ENCODE measurements around the gene NDUFAF8. TPM values are rescaled to one million over a fixed set of nuclear protein-coding genes. Genes with fewer than 3 reads are reported as not detected.
A peak's percentile ranks its signal among the peaks of the same experiment; 100 is the strongest.

NDUFAF8 gene
- polyA plus RNA-seq, 4 donors = 25.9 to 39.5 (median 35.7) TPM

- DNase-seq (peak; percentile 53 to 56), FAIRE-seq (no peak)
- Histone ChIP-seq H3K27ac (ENCODE audit: low read depth in 1 of 3, low read length in 2 of 3) (peak overlapping the region in 2 of 3 donors; percentile 35 to 60), H3K27me3 (ENCODE audit: control insufficient read depth in 3 of 3, insufficient read depth in 3 of 3, low read length in 3 of 3) (no peaks in the 10 kb centered on the region), H3K4me1 (ENCODE audit: control insufficient read depth in 3 of 3, insufficient read depth in 2 of 3, low read depth in 1 of 3, low read length in 2 of 3) (peaks cover 0 to 56% (median 5%) of the 10 kb centered on the region in 3 donors), H3K9me3 (ENCODE audit: control insufficient read depth in 2 of 2, insufficient read depth in 1 of 2, low read depth in 1 of 2, low read length in 1 of 2) (no peaks in the 10 kb centered on the region), H3K36me3 (ENCODE audit: control insufficient read depth in 3 of 3, insufficient read depth in 2 of 3, low read depth in 1 of 3, low read length in 3 of 3) (peaks cover 0 to 76% (median 8%) of the 10 kb centered on the region in 3 donors), H3K4me3 (ENCODE audit: low read depth in 1 of 3, low read length in 3 of 3) (no peak overlapping the region)
- 44 to 72% (median 64%) methylated on average over 15 of the region's 15 CpGs for WGBS, 3 donors
Observed at GRCh38 chr17:81252326-81252986, 13.3 kb downstream of the NDUFAF8 start.

DNA sequence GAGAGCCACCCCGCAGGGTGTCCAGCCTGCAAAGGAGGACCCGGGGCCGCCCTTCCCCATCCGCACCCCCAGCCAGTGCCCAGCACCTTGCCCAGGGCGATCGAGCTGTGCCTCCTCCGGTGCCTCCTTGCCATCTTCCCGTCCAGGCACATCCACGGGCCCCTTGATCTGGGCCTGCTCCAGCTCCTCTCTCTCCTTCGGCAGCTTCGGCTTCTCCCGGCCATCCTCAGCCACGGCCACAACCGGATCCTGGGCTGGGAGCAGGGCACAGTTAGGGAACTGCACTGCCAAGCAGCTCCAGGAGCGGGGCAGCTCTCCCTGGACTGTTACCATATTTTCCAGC lies 13.8 kb downstream of the NDUFAF8 start:
- no peak for DNase-seq
- FAIRE-seq = no peak
- Histone ChIP-seq H3K36me3 (ENCODE audit: control insufficient read depth in 3 of 3, insufficient read depth in 2 of 3, low read depth in 1 of 3, low read length in 3 of 3) (peaks cover 0 to 80% (median 8%) of the 10 kb centered on the region in 3 donors), H3K4me1 (ENCODE audit: control insufficient read depth in 3 of 3, insufficient read depth in 2 of 3, low read depth in 1 of 3, low read length in 2 of 3) (peaks cover 0 to 56% (median 5%) of the 10 kb centered on the region in 3 donors), H3K27me3 (ENCODE audit: control insufficient read depth in 3 of 3, insufficient read depth in 3 of 3, low read length in 3 of 3) (no peaks in the 10 kb centered on the region), H3K9me3 (ENCODE audit: control insufficient read depth in 2 of 2, insufficient read depth in 1 of 2, low read depth in 1 of 2, low read length in 1 of 2) (no peaks in the 10 kb centered on the region), H3K4me3 (ENCODE audit: low read depth in 1 of 3, low read length in 3 of 3) (no peak overlapping the region), H3K27ac (ENCODE audit: low read depth in 1 of 3, low read length in 2 of 3) (peak overlapping the region in 1 of 3 donors; percentile 35)
- 39 to 71% (median 43%) methylated on average over 15 of the region's 15 CpGs for WGBS, 3 donors

GRCh38 chr17:81253358-81254131 lies 14.4 kb downstream of the NDUFAF8 start:
- Histone ChIP-seq H3K36me3 (ENCODE audit: control insufficient read depth in 3 of 3, insufficient read depth in 2 of 3, low read depth in 1 of 3, low read length in 3 of 3) (peaks cover 0 to 81% (median 8%) of the 10 kb centered on the region in 3 donors), H3K4me3 (ENCODE audit: low read depth in 1 of 3, low read length in 3 of 3) (no peak overlapping the region), H3K4me1 (ENCODE audit: control insufficient read depth in 3 of 3, insufficient read depth in 2 of 3, low read depth in 1 of 3, low read length in 2 of 3) (peaks cover 0 to 56% (median 5%) of the 10 kb centered on the region in 3 donors), H3K9me3 (ENCODE audit: control insufficient read depth in 2 of 2, insufficient read depth in 1 of 2, low read depth in 1 of 2, low read length in 1 of 2) (no peaks in the 10 kb centered on the region), H3K27ac (ENCODE audit: low read depth in 1 of 3, low read length in 2 of 3) (peak overlapping the region in 1 of 3 donors; percentile 35), H3K27me3 (ENCODE audit: control insufficient read depth in 3 of 3, insufficient read depth in 3 of 3, low read length in 3 of 3) (no peaks in the 10 kb centered on the region)
- WGBS, 3 donors = 62 to 64% (median 64%) methylated on average over 19 of the region's 19 CpGs
- no peak for FAIRE-seq
- peak in 1 of 2 donors; percentile 55 for DNase-seq

GRCh38 chr17:81254955-81255717 lies 16.0 kb downstream of the NDUFAF8 start:
- FAIRE-seq (no peak), DNase-seq (peak; percentile 88 to 89)
- Histone ChIP-seq H3K9me3 (ENCODE audit: control insufficient read depth in 2 of 2, insufficient read depth in 1 of 2, low read depth in 1 of 2, low read length in 1 of 2) (no peaks in the 10 kb centered on the region), H3K36me3 (ENCODE audit: control insufficient read depth in 3 of 3, insufficient read depth in 2 of 3, low read depth in 1 of 3, low read length in 3 of 3) (peaks cover 9 to 84% (median 19%) of the 10 kb centered on the region in 3 donors), H3K4me1 (ENCODE audit: control insufficient read depth in 3 of 3, insufficient read depth in 2 of 3, low read depth in 1 of 3, low read length in 2 of 3) (peaks cover 0 to 52% (median 5%) of the 10 kb centered on the region in 3 donors), H3K27me3 (ENCODE audit: control insufficient read depth in 3 of 3, insufficient read depth in 3 of 3, low read length in 3 of 3) (no peaks in the 10 kb centered on the region), H3K4me3 (ENCODE audit: low read depth in 1 of 3, low read length in 3 of 3) (peak overlapping the region in 1 of 3 donors; percentile 9), H3K27ac (ENCODE audit: low read depth in 1 of 3, low read length in 2 of 3) (peak overlapping the region in 1 of 3 donors; percentile 69)
- WGBS, 3 donors = 21 to 38% (median 37%) methylated on average over 35 of the region's 35 CpGs

GRCh38 chr17:81256616-81257015 lies 17.5 kb downstream of the NDUFAF8 start:
- H3K4me3 ChIP-seq (ENCODE audit: low read depth in 1 of 3, low read length in 3 of 3) = no peak overlapping the region
- no peaks in the 10 kb centered on the region for H3K27me3 ChIP-seq (ENCODE audit: control insufficient read depth in 3 of 3, insufficient read depth in 3 of 3, low read length in 3 of 3)
- H3K4me1 ChIP-seq (ENCODE audit: control insufficient read depth in 3 of 3, insufficient read depth in 2 of 3, low read depth in 1 of 3, low read length in 2 of 3) = peaks cover 0 to 37% (median 5%) of the 10 kb centered on the region in 3 donors
- FAIRE-seq (no peak), DNase-seq (no peak)
- H3K27ac ChIP-seq (ENCODE audit: low read depth in 1 of 3, low read length in 2 of 3) = no peak overlapping the region
- peaks cover 11 to 85% (median 21%) of the 10 kb centered on the region in 3 donors for H3K36me3 ChIP-seq (ENCODE audit: control insufficient read depth in 3 of 3, insufficient read depth in 2 of 3, low read depth in 1 of 3, low read length in 3 of 3)
- 81 to 86% (median 82%) methylated on average over 12 of the region's 12 CpGs for WGBS, 3 donors
- no peaks in the 10 kb centered on the region for H3K9me3 ChIP-seq (ENCODE audit: control insufficient read depth in 2 of 2, insufficient read depth in 1 of 2, low read depth in 1 of 2, low read length in 1 of 2)

DNA sequence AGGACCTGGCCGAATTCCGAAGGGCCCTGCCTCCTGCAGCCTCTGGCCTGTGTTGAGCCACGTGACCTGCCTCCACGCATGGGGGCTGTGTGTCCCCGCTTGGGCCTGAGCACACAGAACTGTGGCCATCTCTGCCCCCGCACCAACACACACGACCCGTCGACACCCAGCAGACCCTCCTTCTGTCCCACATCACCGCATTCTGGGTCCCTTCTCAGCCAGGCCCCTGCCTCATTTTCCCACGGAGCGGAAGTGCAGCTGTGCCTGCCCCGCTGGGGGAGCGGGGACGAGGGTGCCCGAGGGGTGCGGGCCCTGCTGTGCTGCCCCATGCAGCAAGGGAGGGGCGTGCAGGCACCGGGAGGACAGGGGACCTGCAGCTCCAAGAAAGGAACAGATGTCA lies 18.4 kb downstream of the NDUFAF8 start:
- Histone ChIP-seq H3K27me3 (ENCODE audit: control insufficient read depth in 3 of 3, insufficient read depth in 3 of 3, low read length in 3 of 3) (no peaks in the 10 kb centered on the region), H3K4me1 (ENCODE audit: control insufficient read depth in 3 of 3, insufficient read depth in 2 of 3, low read depth in 1 of 3, low read length in 2 of 3) (peaks cover 0 to 28% (median 5%) of the 10 kb centered on the region in 3 donors), H3K9me3 (ENCODE audit: control insufficient read depth in 2 of 2, insufficient read depth in 1 of 2, low read depth in 1 of 2, low read length in 1 of 2) (no peaks in the 10 kb centered on the region), H3K4me3 (ENCODE audit: low read depth in 1 of 3, low read length in 3 of 3) (no peak overlapping the region), H3K27ac (ENCODE audit: low read depth in 1 of 3, low read length in 2 of 3) (no peak overlapping the region), H3K36me3 (ENCODE audit: control insufficient read depth in 3 of 3, insufficient read depth in 2 of 3, low read depth in 1 of 3, low read length in 3 of 3) (peaks cover 15 to 85% (median 20%) of the 10 kb centered on the region in 3 donors)
- WGBS, 3 donors = 94 to 96% (median 95%) methylated on average over 19 of the region's 19 CpGs
- no peak for DNase-seq
- FAIRE-seq = no peak

GRCh38 chr17:81258292-81258691 lies 19.2 kb downstream of the NDUFAF8 start:
- DNase-seq = no peak
- H3K4me3 ChIP-seq (ENCODE audit: low read depth in 1 of 3, low read length in 3 of 3) = no peak overlapping the region
- H3K9me3 ChIP-seq (ENCODE audit: control insufficient read depth in 2 of 2, insufficient read depth in 1 of 2, low read depth in 1 of 2, low read length in 1 of 2) = no peaks in the 10 kb centered on the region
- H3K36me3 ChIP-seq (ENCODE audit: control insufficient read depth in 3 of 3, insufficient read depth in 2 of 3, low read depth in 1 of 3, low read length in 3 of 3) = peaks cover 15 to 86% (median 17%) of the 10 kb centered on the region in 3 donors
- peaks cover 0 to 21% (median 0%) of the 10 kb centered on the region in 3 donors for H3K4me1 ChIP-seq (ENCODE audit: control insufficient read depth in 3 of 3, insufficient read depth in 2 of 3, low read depth in 1 of 3, low read length in 2 of 3)
- WGBS, 3 donors = 87 to 91% (median 90%) methylated on average over 19 to 20 of the region's 20 CpGs
- no peak for FAIRE-seq
- no peaks in the 10 kb centered on the region for H3K27me3 ChIP-seq (ENCODE audit: control insufficient read depth in 3 of 3, insufficient read depth in 3 of 3, low read length in 3 of 3)
- H3K27ac ChIP-seq (ENCODE audit: low read depth in 1 of 3, low read length in 2 of 3) = no peak overlapping the region

- H3K27ac ChIP-seq (ENCODE audit: low read depth in 1 of 3, low read length in 2 of 3) = no peak overlapping the region
- no peaks in the 10 kb centered on the region for H3K9me3 ChIP-seq (ENCODE audit: control insufficient read depth in 2 of 2, insufficient read depth in 1 of 2, low read depth in 1 of 2, low read length in 1 of 2)
- WGBS, 3 donors = 93 to 97% (median 95%) methylated on average over 23 of the region's 23 CpGs
- no peak for DNase-seq
- H3K4me1 ChIP-seq (ENCODE audit: control insufficient read depth in 3 of 3, insufficient read depth in 2 of 3, low read depth in 1 of 3, low read length in 2 of 3) = peaks cover 0 to 20% (median 0%) of the 10 kb centered on the region in 3 donors
- no peak overlapping the region for H3K4me3 ChIP-seq (ENCODE audit: low read depth in 1 of 3, low read length in 3 of 3)
- FAIRE-seq = no peak
- H3K27me3 ChIP-seq (ENCODE audit: control insufficient read depth in 3 of 3, insufficient read depth in 3 of 3, low read length in 3 of 3) = no peaks in the 10 kb centered on the region
- H3K36me3 ChIP-seq (ENCODE audit: control insufficient read depth in 3 of 3, insufficient read depth in 2 of 3, low read depth in 1 of 3, low read length in 3 of 3) = peaks cover 17 to 91% (median 20%) of the 10 kb centered on the region in 3 donors
Observed at GRCh38 chr17:81259058-81259605, 20.0 kb downstream of the NDUFAF8 start.

All from small intestine (tissue), 7 donors.